ENCODE results near the gene ANKH. TPM values are rescaled to one million over a fixed set of nuclear protein-coding genes. Genes with fewer than 3 reads are reported as not detected.

Gene ANKH
- total and polyA plus RNA-seq, 12 donors: 4.8 to 45.6 (median 30.9) TPM

DNA sequence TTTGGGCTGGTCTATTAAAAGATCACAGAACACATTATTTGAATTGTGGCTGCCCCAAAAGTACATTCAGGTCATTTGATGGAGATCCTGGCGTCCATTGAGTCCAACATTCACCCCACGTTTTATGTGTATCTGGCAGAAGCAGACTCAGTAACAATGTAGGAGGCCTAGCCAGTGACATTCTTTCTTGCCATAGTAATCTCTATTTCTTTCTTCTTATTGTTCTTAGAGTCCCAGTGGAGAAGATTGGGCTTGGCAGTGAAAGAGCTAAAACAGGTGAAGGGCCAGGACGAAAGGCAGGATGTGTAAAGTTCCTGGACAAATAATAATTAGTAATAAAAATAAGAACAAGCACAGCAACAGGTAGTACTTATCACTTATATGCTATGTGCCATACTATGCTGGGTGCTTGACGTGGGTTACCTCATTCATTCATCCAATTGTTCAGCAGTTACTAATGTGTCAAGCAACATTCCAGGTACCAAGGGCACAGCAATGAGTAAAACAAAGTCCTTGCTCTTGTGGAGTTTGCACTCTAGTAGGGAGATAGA, 12.6 kb upstream of the ANKH start:
- no peaks in the 10 kb centered on the region for H3K9me3 ChIP-seq (replicated peaks in 1 of 3)
- H3K4me3 ChIP-seq: no peak overlapping the region
- no peaks in the 10 kb centered on the region for H3K4me1 ChIP-seq (replicated peaks in 1 of 2)
- H3K36me3 ChIP-seq (replicated peaks in 1 of 2): no peaks in the 10 kb centered on the region
- TF ChIP-seq, protein P1, sequence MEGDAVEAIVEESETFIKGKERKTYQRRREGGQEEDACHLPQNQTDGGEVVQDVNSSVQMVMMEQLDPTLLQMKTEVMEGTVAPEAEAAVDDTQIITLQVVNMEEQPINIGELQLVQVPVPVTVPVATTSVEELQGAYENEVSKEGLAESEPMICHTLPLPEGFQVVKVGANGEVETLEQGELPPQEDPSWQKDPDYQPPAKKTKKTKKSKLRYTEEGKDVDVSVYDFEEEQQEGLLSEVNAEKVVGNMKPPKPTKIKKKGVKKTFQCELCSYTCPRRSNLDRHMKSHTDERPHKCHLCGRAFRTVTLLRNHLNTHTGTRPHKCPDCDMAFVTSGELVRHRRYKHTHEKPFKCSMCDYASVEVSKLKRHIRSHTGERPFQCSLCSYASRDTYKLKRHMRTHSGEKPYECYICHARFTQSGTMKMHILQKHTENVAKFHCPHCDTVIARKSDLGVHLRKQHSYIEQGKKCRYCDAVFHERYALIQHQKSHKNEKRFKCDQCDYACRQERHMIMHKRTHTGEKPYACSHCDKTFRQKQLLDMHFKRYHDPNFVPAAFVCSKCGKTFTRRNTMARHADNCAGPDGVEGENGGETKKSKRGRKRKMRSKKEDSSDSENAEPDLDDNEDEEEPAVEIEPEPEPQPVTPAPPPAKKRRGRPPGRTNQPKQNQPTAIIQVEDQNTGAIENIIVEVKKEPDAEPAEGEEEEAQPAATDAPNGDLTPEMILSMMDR (IDR thresholded peaks at IDR 0.05): no peak
- TF ChIP-seq POLR2A (IDR thresholded peaks at IDR 0.05): no peak
- intact Hi-C loops (cut with DNase I): no loop called here
- no peaks in the 10 kb centered on the region for H3K27me3 ChIP-seq
- DNase-seq: no peak
- 79 to 85% (median 81%) methylated on average over 4 of the region's 4 CpGs for WGBS, 4 donors
- H3K27ac ChIP-seq: no peak overlapping the region

- H3K4me3 ChIP-seq: no peak overlapping the region
Observed at GRCh38 chr5:14882658-14883580, 11.3 kb upstream of the ANKH start.

GRCh38 chr5:14881826-14882225, 10.2 kb upstream of the ANKH start:
- H3K4me3 ChIP-seq: no peak overlapping the region
- intact Hi-C loops (cut with DNase I): no loop called here
- 76 to 87% (median 85%) methylated on average over 8 to 9 of the region's 9 CpGs for WGBS, 4 donors
- DNase-seq: no peak
- H3K27me3 ChIP-seq: no peaks in the 10 kb centered on the region
- no peaks in the 10 kb centered on the region for H3K9me3 ChIP-seq (replicated peaks in 1 of 3)
- no peak overlapping the region for H3K27ac ChIP-seq
- no peaks in the 10 kb centered on the region for H3K36me3 ChIP-seq (replicated peaks in 1 of 2)
- TF ChIP-seq POLR2A (IDR thresholded peaks at IDR 0.05): no peak
- TF ChIP-seq, protein P1 (IDR thresholded peaks at IDR 0.05): no peak
- no peaks in the 10 kb centered on the region for H3K4me1 ChIP-seq (replicated peaks in 1 of 2)

More at GRCh38 chr5:14882658-14883580, 11.3 kb upstream of the ANKH start:
- DNase-seq: no peak
- Histone ChIP-seq H3K4me1 (replicated peaks in 1 of 2) (no peaks in the 10 kb centered on the region), H3K27ac (no peak overlapping the region), H3K36me3 (replicated peaks in 1 of 2) (no peaks in the 10 kb centered on the region), H3K9me3 (replicated peaks in 1 of 3) (no peaks in the 10 kb centered on the region), H3K27me3 (no peaks in the 10 kb centered on the region)
- TF ChIP-seq, protein P1 (IDR thresholded peaks at IDR 0.05): no peak
- no peak for TF ChIP-seq POLR2A (IDR thresholded peaks at IDR 0.05)
- intact Hi-C loops (cut with DNase I): no loop called here
- 71 to 83% (median 82%) methylated on average over 10 of the region's 10 CpGs for WGBS, 4 donors

DNA sequence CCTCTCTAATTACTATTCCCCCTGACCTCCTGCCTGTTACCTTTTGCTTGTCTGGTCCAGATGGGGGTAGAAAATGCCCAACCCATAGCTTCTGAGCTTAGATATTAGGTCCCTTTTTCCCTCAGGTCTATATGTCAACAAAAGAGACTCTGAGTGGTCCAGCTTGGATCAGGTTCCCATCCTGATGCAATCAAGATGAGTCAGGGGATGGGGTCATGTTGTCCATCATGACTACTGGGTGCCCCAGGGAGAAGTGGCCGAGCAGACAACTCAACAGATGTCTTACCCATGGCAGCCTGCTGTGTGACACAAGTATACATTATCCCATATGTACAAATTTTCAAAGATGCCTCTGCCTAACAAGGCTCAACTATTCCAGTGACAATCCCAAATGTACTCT, 9.1 kb upstream of the ANKH start:
- Histone ChIP-seq H3K27ac (no peak overlapping the region), H3K9me3 (replicated peaks in 1 of 3) (no peaks in the 10 kb centered on the region), H3K4me3 (no peak overlapping the region), H3K4me1 (replicated peaks in 1 of 2) (no peaks in the 10 kb centered on the region), H3K27me3 (no peaks in the 10 kb centered on the region), H3K36me3 (replicated peaks in 1 of 2) (no peaks in the 10 kb centered on the region)
- intact Hi-C loops (cut with DNase I): no loop called here
- DNase-seq: no peak
- no peak for TF ChIP-seq POLR2A (IDR thresholded peaks at IDR 0.05)
- TF ChIP-seq, protein P1 (IDR thresholded peaks at IDR 0.05): no peak
- WGBS, 4 donors: 56 to 77% (median 63%) methylated on average over 1 of the region's 1 CpG
